ENCODE measurements around the gene MEGF10. TPM values are rescaled to one million over a fixed set of nuclear protein-coding genes. Genes with fewer than 3 reads are reported as not detected.

MEGF10 gene
- total RNA-seq, 1 donor from 2014 or later = not detected

DNA sequence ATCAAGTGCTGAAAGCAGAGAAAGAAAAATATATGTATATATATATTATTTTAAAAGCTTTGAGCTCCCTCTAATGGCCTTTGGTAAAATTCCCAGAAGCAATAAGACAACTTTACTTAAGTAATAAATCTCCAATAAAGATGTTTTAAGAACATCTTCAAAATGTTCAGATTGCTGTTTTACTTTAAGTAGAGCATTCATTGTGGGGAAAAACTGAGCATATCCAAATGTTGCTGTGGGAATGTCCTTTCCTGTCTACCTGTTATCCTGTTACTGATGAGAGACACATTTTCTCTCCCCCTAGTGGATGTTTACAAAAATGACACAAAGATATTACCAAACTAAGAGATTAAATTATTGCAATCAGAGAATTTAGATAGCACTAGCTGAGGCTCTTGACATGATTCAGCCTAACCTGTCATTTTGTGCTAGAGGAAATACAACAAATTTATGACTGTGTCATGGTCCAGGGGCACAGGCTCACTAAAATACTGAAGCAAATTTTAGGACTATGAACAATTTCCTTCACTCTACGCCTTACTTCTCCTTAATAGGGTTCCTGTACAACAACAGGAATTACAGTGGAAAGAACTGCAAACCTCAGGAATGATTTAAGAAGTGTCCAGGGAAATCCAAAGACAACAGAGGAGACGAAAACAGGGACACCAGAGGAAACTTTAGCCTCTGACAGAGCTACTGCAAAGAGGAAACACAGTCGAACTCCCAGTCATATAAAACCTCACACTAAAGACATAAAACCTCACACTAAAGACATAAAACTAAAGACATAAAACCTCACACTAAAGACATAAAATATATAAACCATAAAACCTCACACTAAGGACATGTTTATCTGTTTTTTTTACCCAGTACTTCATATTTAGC is 202.5 kb downstream of the MEGF10 start:
- peak; percentile 53 for DNase-seq (ENCODE audit: low read depth)
- TF ChIP-seq, protein P1, sequence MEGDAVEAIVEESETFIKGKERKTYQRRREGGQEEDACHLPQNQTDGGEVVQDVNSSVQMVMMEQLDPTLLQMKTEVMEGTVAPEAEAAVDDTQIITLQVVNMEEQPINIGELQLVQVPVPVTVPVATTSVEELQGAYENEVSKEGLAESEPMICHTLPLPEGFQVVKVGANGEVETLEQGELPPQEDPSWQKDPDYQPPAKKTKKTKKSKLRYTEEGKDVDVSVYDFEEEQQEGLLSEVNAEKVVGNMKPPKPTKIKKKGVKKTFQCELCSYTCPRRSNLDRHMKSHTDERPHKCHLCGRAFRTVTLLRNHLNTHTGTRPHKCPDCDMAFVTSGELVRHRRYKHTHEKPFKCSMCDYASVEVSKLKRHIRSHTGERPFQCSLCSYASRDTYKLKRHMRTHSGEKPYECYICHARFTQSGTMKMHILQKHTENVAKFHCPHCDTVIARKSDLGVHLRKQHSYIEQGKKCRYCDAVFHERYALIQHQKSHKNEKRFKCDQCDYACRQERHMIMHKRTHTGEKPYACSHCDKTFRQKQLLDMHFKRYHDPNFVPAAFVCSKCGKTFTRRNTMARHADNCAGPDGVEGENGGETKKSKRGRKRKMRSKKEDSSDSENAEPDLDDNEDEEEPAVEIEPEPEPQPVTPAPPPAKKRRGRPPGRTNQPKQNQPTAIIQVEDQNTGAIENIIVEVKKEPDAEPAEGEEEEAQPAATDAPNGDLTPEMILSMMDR (IDR thresholded peaks at IDR 0.05; ENCODE audit: insufficient read depth, low read length, severe bottlenecking) = peak; percentile 53
- Histone ChIP-seq H3K4me3 (ENCODE audit: low read depth, low read length) (no peak overlapping the region), H3K36me3 (ENCODE audit: control insufficient read depth, insufficient read depth, low read length) (no peaks in the 10 kb centered on the region), H3K27me3 (ENCODE audit: control insufficient read depth, insufficient read depth, low read length) (no peaks in the 10 kb centered on the region)
- FAIRE-seq = no peak

GRCh38 chr5:127498548-127498947 is 208.0 kb downstream of the MEGF10 start:
- H3K4me3 ChIP-seq (ENCODE audit: low read depth, low read length) = no peak overlapping the region
- DNase-seq (ENCODE audit: low read depth) = no peak
- H3K36me3 ChIP-seq (ENCODE audit: control insufficient read depth, insufficient read depth, low read length) = no peaks in the 10 kb centered on the region
- H3K27me3 ChIP-seq (ENCODE audit: control insufficient read depth, insufficient read depth, low read length) = no peaks in the 10 kb centered on the region
- FAIRE-seq = no peak
- TF ChIP-seq, protein P1 (IDR thresholded peaks at IDR 0.05; ENCODE audit: insufficient read depth, low read length, severe bottlenecking) = no peak

DNA sequence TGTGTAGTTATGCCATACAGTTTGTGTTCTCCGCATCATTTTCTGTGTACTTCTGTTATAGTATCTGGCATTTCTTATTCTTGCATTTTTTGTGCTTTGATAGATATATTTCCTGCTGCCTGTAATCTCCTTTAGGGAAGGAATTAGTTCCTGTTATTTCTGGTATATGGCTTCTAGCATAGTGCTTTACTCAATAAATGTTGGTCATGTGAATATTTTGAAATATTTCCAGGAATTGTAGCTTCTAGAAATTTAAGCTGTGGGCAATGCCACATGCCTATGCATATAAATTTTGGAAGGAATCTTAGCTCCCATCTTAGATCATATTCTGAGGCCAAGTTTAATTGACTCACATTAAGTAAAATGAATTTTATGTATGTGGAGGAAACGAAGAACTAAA is 215.3 kb downstream of the MEGF10 start:
- no peak for DNase-seq (ENCODE audit: low read depth)
- no peak for FAIRE-seq
- no peak overlapping the region for H3K4me3 ChIP-seq (ENCODE audit: low read depth, low read length)
- H3K36me3 ChIP-seq (ENCODE audit: control insufficient read depth, insufficient read depth, low read length) = no peaks in the 10 kb centered on the region
- TF ChIP-seq, protein P1 (IDR thresholded peaks at IDR 0.05; ENCODE audit: insufficient read depth, low read length, severe bottlenecking) = no peak
- peaks cover 3% of the 10 kb centered on the region for H3K27me3 ChIP-seq (ENCODE audit: control insufficient read depth, insufficient read depth, low read length)

DNA sequence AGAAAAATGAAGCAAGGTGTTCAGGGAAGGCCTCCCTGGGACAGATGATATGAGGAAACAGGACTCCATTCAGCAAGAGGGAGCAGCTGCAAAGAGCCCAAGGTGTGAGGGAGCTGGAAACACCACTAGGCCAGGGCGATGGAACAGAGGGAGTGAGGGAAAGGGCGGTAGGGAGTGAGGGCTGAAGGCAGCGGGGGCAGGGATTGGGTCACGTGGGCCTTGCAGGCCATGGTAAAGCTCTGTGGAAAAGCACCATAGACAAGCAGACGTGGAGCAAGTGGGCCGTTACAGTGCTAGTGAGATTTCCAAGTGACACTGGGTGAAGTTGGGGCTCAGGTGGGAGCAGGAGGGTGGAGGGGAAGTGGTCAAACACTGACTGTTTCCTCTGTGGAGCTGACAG is 216.0 kb downstream of the MEGF10 start:
- no peaks in the 10 kb centered on the region for H3K36me3 ChIP-seq (ENCODE audit: control insufficient read depth, insufficient read depth, low read length)
- H3K27me3 ChIP-seq (ENCODE audit: control insufficient read depth, insufficient read depth, low read length) = peaks cover 3% of the 10 kb centered on the region
- FAIRE-seq = peak; percentile 66

GRCh38 chr5:127508644-127509373 is 218.2 kb downstream of the MEGF10 start:
- TF ChIP-seq, protein P1 (IDR thresholded peaks at IDR 0.05; ENCODE audit: insufficient read depth, low read length, severe bottlenecking) = no peak
- Histone ChIP-seq H3K27me3 (ENCODE audit: control insufficient read depth, insufficient read depth, low read length) (peaks cover 3% of the 10 kb centered on the region), H3K4me3 (ENCODE audit: low read depth, low read length) (no peak overlapping the region), H3K36me3 (ENCODE audit: control insufficient read depth, insufficient read depth, low read length) (no peaks in the 10 kb centered on the region)
- FAIRE-seq (no peak), DNase-seq (ENCODE audit: low read depth) (no peak)

More for the DNA sequence above, 216.0 kb downstream of the MEGF10 start:
- no peak for DNase-seq (ENCODE audit: low read depth)
- no peak overlapping the region for H3K4me3 ChIP-seq (ENCODE audit: low read depth, low read length)
- TF ChIP-seq, protein P1 (IDR thresholded peaks at IDR 0.05; ENCODE audit: insufficient read depth, low read length, severe bottlenecking) = no peak

Other genes with a start within 250 kb of the MEGF10 start
- gene C5orf63, start 217.3 kb upstream of the MEGF10 start, total RNA-seq = 4.5 and 5.9 TPM in 2 replicates
- 43.7 and 47.0 TPM in 2 replicates for gene PRRC1, start 226.8 kb downstream of the MEGF10 start, total RNA-seq

Data from bronchial epithelial cell (primary cell).